HG02763 (cell line): ENCODE data around the gene OR2M2.

Source experiments
- ATAC-seq: cut with Tn5 transposase; IDR thresholded peaks from one replicate; pipeline ENCODE4 v1.9.1; 2021; ENCODE audit warnings: mild to moderate bottlenecking, moderate library complexity; ENCODE audit not compliant: unreplicated experiment

OR2M2 gene, protein sequence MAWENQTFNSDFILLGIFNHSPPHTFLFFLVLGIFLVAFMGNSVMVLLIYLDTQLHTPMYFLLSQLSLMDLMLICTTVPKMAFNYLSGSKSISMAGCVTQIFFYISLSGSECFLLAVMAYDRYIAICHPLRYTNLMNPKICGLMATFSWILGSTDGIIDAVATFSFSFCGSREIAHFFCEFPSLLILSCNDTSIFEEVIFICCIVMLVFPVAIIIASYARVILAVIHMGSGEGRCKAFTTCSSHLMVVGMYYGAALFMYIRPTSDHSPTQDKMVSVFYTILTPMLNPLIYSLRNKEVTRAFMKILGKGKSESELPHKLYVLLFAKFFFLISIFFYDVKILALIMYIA

DNA sequence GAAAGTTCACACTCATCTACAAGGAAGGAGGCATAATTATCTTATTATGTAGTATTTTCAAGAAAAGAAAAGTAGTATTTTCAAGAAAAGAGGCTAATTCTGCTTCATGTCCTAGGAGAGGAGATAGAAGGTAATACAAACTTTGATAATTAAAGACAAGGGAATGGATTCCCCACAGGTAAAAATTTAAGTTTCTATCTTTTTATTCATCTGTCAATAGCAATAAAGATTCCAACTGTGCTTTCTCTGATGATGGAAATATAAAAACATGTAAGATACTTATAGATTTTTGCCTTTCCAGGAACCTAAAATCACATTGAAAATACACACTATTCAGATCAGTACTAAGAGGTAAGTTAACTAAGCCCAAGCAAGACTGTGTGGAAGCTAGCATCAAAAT is at the start of gene OR2M2:
Gene OR2M2, plus strand, starts transcription at position 301 of the 400 bp plus-strand sequence. CDS start 5,165 bp downstream, outside the sequence.
- no peak for ATAC-seq

DNA sequence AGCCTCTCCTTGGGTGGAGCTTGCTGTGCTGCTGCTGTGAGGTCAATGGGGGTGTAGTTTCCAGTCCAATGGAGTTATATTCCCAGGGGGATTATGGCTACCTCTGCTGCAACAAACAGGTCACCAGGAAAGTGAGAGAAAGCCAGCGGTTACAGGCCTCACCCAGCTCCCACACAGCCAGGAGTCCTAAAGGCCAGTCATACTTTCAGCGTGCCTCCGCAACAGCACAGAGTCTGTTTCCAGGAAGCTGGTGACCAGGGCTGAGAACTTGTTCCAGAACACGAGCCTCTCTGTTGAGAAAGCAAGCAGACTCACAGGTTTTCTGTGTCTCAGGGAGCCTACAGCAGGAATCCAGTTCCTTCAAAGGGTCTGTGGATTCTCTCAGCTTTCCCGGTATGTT is 47.0 kb upstream of the OR2M2 start:
- no peak for ATAC-seq

DNA sequence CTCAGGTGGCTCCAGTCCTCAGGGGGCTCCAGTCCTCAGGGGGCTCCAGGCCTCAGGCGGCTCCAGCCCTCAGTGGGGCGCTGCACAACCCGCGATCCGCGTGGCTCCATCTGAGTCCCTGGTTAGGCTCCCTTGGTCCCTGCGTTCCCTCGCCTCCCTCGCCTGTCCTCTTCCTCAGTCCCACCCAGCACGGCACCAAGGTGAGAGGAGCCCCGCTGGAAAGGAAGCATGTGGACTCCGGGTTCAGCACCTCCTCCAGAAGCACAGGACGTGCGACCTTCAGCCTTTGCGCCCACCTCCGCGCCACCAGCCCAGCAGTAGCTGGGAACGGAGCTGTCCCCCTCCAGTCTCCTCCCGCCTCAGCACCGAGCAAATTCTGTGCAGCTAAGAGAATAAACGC is 37.8 kb upstream of the OR2M2 start:
- no peak for ATAC-seq

DNA sequence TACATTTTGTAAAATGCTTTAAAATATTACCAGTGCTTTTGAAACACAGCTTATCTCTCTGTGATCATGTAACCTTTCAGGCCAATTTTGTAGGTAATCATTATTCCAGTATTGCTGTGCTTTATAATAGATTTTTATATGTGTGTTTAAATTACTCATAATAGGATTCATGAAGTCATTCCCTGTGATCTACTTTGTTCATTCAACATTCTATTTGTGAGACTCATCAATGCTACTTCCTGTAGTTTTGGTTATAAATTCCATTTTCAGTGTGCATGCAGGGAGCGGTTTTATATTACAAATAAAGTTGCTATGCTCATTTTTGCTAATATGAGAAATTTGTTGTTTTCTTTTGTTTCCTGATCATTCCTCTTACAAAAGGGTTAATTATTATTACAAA is 33.8 kb upstream of the OR2M2 start:
- ATAC-seq: no peak

DNA sequence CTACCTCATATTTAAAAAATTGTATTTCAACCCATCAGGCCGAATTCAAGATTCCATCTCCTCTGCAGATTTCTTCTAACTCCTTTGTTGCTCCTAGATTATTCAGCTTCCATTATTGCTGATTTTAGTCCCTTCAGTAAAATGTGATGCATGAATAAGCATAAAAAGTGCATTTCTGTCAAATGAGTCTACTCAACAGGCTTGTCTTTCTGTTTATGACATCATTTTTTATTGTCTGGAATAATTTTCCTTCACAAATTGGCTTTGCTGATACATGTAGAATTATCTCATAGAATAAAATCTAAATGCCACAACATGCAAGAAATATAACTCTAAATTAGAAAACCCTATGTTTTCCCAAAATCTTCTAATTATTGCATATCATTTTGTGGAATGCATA is 31.3 kb upstream of the OR2M2 start:
- ATAC-seq: no peak

DNA sequence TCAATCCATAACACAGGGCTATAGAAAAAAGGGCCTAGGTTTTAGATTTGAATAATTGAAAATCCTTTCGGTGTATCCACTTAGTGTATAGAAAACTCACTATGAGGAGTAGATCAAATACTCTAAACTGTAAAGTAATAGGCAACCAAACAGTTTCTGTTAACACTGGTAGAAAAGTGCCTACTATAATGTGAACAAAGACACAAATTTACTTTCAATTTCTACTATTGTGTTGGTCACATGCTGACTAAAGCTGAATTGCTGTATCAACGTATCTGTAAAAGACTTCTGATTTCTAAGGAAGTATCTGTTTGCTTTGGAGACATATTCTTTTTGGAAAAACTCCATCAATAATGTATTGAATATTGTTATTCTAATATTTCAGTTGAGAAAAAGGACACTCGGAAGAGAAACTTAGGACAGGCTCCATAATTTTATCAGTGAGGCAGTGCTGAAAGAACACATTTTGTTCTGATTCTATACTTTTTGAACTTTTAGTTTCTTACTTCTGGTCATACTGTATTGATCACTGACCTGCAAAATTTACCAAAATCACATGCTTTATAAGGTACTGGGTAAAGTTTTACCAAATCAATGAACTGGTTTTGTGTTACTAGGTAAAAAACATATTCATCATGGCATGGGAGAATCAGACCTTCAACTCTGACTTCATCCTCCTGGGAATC is 30.0 kb upstream of the OR2M2 start, which contains the start of gene OR2M5:
Gene OR2M5, plus strand, starts transcription at position 636 of the 686 bp plus-strand sequence. Its CDS starts 0 bp downstream, at position 636.
- ATAC-seq: no peak

DNA sequence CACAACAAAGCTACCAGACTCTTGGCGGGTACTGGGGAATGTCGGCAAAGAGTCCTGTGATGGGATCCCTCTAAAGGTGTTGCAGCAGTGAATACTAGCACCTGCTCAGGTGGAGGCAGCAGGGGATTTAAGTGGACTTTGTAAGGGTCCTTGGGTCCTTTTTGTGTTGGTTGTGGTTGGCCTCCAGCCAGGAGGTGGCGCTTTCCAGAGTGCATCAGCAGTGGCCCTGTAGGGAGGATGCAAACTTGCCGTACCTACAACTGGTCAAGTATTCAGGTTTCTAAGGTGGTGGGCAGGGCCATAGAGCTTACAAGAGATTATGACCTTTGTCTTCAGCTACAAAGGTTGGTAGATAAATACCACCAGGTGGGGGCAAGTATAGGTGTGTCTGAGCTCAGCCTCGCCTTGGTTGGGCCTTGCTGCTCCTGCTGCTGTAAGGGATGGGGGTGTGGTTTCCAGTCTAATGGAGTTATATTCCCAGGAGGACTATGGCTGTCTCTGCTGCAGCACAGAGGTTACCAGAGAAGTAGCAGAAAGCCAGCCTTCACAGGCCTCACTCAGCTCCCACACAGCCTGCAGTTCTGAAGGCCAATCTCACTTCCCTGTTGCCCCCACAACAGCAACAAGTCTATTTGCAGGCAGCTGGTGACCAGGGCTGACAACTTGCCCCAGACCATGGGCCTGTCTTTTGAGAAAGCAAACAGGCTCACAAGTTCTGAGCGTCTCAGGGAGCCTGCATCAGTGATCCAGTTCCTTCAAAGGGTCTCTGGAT is 22.4 kb upstream of the OR2M2 start:
- ATAC-seq: no peak

DNA sequence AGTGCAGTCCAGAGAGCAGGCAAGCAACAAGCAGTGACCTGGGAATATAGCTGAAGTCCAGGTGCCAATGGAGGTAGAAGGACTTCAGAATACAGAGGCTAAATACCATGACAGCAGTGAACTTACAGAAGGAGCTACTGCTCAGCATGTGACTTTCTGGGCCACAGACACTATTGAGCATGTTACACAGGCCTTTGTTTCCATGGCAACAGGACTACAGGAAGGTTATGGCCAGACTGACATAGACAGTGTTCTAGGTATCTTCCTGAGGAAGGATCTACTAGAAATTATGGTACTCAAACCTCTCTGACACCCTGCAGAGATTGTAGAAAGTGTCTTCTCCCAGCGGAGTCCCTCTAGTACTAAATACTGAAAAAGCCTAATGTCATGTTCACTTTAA is 18.7 kb upstream of the OR2M2 start:
- ATAC-seq: no peak

DNA sequence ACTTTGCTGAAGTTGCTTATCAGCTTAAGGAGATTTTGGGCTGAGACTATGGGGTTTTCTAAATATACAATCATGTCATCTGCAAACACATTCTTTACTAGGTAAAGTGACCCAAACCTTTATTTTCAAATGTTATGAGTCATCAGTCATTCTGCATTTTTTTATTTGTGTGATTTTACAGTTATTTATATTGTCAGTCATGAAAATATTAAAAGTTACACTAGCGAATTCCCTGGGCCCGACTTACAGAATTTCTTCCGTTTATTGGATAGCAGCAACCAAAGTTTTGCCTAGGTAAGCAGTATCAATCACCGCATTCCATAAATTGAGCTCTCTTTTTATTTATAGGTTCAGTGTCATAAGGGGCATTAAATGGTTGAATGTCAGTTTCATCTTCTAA is 15.9 kb upstream of the OR2M2 start:
- no peak for ATAC-seq

DNA sequence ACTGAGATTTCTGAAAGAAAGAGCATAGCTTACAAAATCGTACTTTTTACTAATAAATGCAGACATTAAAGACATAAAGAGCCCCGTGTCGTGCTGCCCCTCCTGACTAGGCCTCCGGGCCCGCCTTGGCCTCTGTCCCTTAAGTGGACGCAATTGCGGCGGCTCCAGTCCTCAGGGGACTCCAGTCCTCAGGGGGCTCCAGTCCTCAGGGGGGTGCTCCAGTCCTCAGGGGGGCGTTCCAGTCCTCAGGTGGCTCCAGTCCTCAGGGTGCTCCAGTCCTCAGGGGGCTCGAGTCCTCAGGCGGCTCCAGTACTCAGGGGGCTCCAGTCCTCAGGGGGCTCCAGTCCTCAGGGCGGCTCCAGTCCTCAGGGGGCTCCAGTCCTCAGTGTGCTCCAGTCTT is 10.6 kb upstream of the OR2M2 start:
- no peak for ATAC-seq

DNA sequence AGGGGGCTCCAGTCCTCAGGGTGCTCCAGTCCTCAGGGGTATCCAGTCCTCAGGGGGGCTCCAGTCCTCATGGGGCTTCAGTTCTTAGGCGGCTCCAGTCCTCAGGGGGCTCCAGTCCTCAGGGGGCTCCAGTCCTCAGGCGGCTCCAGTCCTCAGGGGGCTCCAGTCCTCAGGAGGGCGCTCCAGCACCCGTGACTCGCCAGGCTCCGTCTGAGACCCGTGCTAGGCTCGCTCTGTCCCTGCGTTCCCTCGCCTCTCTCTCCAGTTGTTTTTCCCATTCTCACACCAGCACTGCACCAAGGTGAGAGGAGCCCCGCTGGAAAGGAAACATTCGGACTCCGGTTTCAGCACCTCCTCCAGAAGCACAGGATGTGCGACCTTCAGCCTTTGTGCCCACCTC is 9.4 kb upstream of the OR2M2 start:
- no peak for ATAC-seq

DNA sequence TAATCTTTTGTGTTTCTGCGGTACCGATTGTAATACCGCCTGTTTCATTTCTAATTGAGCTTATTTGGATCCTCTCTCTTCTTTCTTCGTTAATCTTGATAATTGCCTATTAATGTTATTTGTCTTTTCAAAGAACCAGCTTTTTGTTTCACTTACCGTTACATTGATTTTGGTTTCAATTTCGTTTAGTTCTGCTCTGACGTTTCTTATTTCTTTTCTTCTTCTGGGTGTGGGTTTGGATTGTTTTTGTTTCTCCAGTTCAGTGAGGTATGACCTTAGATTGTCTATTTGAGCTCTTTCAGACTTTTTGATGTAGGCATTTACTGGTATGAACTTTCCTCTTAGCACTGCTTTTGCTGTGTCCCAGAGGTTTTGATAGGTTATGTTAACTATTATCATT is 9.4 kb downstream of the OR2M2 start:
- ATAC-seq: no peak

DNA sequence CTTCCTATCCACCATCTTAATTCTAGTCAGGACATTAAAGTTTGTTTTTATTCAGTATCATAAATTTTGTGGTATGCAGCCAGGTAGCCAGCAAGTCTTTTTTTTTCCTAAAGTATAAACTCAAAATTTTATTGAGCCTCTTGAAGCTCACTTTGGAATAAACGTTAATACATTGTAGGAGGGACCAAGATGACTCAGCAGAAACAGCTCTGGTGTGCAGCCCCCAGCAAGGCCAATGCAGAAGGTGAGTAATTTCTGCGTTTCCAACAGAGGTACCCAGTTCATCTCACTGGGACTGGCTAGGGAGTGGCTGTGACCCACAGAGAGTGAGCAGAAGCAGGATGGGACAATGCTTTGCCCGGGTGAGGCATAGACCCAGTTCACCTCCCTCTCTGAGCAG is 12.7 kb downstream of the OR2M2 start:
- no peak for ATAC-seq

DNA sequence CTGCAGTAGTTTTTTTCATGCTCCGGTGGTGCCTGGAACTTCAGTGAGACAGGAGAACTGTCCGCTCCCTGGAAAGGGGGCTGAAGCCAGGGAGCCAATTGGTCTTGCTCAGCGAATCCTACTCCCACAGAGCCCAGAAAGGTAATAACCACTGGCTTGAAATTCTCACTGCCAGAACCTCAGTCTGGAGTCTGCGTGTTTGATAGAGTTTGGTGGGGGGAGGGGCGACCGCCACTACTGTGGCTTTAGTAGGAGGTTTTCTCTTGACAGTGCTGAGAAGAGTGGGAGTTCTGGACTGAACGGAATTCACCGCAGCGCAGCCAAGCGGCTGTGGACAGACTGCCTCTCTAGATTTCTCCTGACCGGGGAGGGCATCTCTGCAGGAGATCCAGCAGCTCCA is 14.4 kb downstream of the OR2M2 start:
- no peak for ATAC-seq

DNA sequence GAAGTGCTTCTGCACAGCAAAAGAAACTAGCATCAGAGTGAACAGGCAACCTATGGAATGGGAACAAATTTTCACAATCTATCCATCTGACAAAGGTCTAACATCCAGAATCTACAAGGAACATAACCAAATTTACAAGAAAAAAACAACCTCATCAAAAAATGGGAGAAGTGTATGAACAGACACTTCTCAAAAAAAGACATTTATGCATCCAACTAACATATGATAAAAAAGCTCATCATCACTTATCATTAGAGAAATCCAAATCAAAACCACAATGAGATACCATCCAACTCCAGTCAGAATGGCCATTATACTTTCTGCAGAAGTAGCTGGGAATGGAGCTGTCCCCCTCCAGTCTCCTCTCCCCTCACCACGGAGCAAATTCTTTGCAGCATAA is 19.5 kb downstream of the OR2M2 start:
- no peak for ATAC-seq

DNA sequence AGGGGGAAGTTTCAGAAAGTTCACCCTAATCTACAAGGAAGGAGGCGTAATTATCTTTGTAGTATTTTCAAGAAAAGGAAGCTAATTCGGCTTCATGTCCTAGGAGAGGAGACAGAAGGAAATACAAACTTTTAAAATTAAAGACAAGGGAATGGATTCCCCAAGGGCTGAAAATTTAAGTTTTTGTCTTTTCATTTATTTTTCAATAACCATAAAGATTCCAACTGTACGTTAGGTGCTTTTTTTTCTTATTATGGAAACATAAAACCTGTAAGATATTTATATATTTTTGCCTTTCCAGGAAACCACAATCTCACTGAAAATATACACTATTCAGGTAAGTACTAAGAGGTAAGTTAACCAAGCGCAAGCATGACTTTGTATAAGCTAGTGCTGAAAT is 22.3 kb downstream of the OR2M2 start, which contains the start of gene OR2M3:
Gene OR2M3, plus strand, starts transcription at position 301 of the 400 bp plus-strand sequence. CDS start 5,803 bp downstream, outside the sequence.
- ATAC-seq: no peak

DNA sequence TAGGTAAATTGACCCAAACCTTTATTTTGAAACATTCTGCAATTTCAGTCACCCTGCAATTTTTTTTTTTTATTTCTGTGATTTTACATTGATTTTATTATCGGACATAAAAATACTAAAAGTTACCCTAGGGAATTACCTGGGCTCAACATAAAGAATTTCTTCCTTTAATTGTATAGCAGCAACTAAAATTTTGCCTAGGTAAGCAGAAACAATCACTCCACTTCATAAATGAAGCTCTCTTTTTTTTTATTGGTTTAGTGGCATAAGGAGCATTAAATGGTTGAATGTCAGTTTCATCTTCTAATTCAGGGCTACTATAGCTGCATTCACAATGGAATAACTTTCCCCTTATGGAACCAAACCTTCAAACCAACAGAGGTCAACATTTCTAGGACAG is 41.3 kb downstream of the OR2M2 start:
- no peak for ATAC-seq

DNA sequence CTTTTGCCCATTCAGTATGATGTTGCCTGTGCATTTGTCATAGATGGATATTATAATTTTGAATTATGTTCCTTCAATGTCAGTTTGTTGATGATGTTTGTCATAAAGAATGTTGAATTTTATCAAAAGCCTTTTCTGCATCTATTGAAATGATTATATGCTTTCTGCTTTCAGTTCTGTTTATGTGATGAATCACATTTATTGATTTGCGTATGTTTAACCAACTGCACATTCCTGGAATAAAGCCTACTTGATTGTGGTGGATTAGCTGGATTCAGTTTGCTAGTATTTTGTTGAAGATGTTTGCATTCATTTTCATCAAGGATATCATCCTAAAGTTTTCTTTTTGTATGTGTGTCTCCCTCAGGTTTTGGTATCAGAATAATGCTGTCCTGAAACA is 50.9 kb downstream of the OR2M2 start:
- no peak for ATAC-seq

DNA sequence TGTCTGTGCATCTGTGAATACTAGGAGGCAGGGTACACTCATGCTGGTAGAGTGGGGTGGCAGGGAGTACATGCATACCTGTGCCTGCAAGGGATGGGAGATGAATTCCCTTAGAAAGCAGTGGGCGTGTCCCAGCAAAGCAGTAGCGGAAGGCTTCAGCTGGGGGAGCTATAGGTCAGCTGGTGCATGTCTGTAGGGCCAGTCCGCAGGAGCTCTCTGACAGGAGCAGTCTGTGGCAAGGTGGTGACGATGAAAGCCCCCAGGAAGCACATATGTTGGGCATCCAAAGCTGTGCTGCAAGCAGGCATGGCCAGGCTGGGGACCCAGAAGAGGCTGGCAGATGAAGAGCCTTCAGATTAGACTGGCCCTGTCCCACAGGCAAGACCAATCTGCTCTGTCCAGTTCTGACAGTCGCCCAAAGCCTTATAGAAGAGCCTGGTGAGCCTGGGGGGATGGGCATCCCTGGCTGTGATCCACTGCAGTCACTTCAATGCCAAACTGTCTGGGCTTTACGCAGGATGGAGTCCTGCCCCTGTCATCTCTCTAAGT is 54.8 kb downstream of the OR2M2 start:
- ATAC-seq: no peak
